HG03196 (cell line): ENCODE data around the gene ZNF608.

Source experiments
- ATAC-seq: cut with Tn5 transposase; IDR thresholded peaks from one replicate; pipeline ENCODE4 v1.9.1; 2021; ENCODE audit not compliant: unreplicated experiment

ZNF608 gene, protein sequence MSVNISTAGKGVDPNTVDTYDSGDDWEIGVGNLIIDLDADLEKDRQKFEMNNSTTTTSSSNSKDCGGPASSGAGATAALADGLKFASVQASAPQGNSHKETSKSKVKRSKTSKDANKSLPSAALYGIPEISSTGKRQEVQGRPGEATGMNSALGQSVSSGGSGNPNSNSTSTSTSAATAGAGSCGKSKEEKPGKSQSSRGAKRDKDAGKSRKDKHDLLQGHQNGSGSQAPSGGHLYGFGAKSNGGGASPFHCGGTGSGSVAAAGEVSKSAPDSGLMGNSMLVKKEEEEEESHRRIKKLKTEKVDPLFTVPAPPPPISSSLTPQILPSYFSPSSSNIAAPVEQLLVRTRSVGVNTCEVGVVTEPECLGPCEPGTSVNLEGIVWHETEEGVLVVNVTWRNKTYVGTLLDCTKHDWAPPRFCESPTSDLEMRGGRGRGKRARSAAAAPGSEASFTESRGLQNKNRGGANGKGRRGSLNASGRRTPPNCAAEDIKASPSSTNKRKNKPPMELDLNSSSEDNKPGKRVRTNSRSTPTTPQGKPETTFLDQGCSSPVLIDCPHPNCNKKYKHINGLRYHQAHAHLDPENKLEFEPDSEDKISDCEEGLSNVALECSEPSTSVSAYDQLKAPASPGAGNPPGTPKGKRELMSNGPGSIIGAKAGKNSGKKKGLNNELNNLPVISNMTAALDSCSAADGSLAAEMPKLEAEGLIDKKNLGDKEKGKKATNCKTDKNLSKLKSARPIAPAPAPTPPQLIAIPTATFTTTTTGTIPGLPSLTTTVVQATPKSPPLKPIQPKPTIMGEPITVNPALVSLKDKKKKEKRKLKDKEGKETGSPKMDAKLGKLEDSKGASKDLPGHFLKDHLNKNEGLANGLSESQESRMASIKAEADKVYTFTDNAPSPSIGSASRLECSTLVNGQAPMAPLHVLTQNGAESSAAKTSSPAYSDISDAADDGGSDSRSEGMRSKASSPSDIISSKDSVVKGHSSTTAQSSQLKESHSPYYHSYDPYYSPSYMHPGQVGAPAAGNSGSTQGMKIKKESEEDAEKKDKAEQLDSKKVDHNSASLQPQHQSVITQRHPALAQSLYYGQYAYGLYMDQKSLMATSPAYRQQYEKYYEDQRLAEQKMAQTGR (N-terminal part only)

DNA sequence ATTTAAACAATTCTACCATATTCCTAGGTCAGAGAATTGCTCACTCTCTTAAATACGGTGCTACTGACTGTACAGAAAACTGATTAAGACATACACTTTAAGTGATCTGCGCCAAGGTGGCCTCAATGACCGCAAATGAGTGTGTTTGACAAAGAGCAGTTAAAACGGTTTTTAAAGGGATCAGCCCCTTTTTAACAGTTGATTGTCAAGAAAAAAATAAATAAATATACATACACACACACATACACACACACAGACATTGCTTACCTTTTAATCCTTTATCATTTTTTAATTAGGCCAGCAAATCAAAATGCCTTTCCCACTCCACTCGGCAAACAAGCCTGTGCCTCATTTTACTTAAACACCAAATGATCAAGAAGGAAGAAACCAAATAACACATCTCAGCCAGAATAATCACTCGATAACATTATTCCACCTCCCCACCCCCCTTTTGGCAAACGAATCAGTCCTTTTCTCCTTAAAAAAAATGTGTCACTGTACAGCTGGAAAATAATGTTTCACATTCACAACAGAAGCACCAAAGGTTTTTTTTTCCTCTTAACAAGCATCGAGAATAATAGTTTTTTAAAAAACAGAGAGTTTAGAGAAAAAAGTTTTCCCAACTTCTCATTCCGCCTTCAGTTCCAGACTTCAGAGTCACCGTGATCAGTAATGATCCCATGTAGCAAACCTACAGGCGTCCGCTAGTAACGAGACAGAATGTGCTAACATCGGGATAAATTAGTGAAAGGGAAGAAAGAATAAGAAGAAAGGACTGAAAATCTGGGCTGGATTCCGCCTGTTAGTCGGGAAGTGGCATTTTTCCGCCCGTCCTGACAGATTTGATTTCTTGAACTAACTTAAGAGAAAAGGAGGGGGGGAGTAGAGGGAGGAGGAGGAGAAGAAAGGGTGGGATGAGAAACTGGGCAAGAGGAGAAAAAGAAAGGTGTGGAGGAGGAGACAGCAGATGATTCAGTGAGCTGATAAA lies at the start of gene ZNF608:
ZNF608 (minus strand) TSS at position 712 of the 988 bp plus-strand sequence. CDS start 1,650 bp downstream, outside the sequence.
- no peak for ATAC-seq

DNA sequence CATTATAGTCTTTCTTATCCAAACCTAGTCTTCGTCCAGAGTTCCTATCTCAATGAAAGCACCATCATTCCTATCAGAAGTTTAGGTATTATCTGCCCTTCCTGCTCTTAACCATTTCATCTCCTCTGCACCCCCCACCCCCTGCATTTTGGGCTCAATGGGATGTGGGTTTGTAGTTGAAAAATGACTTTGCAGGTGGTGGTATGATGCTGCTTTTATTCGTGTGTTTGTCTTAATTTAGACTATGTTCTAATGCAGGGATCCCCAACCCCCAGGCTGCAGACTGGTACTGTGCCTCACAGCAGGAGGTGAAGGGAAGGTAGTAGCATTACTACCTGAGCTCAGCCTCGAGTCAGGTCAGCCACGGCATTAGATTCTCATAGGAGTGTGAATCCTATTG lies 49.4 kb upstream of the ZNF608 start:
- ATAC-seq: no peak

- no peak for ATAC-seq
Measured at GRCh38 chr5:124790895-124791732, 44.7 kb upstream of the ZNF608 start.

DNA sequence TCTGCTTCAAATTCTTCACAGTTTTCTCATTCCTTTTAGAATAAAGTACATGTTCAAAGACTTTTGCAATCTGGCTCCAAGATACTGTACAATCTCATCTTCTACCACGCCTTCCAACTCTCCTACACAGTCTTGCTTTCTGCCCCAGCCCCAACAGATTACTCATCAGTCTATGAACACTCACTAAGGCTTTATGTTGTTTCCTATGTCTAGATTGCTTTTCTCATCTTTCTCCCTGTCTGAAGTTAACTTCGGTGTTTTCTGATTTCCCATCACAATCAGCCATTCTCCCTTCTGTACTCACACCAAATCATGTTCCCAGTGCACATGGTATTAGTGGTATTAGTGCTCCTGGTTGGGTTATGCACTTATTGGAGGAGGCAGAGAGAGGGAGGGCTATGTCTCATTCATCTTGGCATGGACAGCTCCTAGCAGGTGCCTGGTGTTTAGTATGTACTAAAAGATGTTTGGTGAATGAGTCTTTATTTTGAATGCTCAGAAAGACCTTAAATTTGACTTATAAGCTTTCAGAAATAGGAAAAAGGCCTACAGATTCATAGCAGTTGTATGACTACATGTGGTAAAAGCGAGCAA lies 44.0 kb upstream of the ZNF608 start:
- no peak for ATAC-seq

- ATAC-seq: no peak
Measured at GRCh38 chr5:124789104-124789605, 42.7 kb upstream of the ZNF608 start.

DNA sequence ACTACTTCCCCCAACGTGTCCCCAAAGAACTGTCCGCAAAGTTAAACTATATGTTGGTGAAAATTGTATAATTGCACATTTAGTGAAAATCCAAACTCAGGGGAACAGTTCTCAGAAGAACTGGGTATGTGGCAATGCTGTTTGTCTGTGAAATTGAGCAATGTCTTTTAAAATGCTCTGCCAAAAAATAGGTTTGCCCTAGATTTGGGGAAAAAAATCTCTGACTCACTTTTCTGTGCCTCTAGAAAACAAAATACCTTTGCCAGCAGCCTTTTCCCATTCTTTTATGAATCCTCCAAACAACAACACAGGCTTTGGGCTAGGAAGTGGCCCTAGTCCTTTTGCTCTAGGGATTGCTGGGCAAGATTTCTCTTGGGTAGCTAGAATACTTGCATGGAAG lies 37.4 kb upstream of the ZNF608 start:
- ATAC-seq: no peak

GRCh38 chr5:124783285-124783684 lies 36.8 kb upstream of the ZNF608 start:
- ATAC-seq: no peak

DNA sequence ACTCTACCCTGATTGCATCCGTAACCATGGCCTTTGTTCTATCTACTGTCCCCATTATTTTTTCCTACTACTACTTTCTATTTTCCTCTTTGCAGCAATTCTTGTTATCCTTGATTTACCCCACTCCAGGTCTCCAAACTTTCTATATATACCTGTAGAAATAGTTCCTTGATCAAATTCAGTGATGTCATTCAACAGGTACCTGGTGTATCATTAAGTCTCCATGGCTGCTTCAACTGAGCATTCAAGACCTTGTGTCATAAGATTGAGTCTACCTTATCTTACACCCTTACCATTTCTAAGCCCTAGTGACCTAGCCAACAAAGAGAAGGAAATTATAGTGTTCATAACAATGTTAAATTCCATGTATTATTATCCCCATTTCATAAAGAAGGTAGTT lies 35.8 kb upstream of the ZNF608 start:
- ATAC-seq: no peak

DNA sequence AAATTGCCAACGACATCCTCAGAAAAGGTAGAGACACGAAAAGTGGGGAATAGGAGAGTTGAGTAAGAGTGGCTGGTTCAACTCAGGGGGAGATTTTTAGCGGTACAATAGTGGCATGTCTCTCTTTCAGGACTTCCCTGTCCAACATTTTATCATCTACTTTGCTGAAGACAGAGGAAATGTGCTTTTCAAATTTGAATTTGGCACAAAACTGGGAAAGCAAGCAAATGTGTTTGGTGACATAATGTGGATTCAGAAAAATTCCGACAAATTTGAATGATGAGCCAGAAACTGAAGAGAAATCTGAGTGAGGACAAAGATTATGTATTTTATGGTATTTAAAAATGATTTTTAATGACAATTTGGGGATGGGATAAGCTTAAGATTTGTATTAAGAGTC lies 33.6 kb upstream of the ZNF608 start:
- no peak for ATAC-seq

DNA sequence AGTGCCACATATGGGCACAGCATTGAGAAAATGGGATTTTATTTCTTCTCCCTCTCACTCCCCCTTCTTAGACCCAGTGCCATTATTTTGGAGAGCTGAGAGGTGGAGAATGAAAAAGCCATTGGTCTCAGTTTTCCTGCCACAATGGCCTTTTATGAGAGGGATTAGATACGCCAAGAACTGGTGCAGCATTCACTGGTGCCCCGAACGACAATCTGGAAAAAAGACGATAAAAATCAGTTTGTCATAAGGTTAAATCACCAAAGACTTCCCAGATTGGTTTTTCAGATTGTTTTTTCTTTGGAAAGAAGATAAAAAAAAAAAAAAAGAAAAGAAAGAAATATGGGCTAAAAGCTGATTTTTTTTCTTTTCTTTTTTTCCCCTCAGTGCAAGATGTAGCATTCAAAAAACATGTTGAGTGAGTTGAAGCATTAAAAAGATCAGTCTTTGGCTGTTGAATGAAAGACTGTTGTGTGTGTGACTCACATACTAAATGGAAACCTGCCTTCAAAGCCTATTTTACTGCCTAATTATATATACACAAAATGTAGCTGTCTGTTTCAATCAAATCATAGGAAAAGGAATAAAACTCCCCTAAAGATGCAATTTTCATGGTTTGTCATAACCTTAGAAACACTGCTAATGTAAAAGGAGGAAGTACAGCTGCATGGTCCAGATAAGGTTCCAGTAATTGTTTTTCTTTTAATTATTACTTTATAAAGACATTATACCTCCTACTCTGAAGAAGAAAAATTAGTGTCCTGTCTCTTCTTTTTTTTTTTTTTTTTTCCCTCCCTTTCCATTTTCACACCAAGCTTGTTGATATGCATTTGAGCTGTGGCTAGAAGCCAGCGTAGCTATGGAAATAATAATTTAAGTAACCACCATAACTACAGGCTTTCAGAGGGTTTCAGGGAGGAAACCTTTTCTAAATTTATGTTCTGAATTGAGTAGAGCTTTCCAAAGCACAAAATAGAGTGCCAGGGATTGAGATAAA lies 27.2 kb upstream of the ZNF608 start:
- no peak for ATAC-seq

DNA sequence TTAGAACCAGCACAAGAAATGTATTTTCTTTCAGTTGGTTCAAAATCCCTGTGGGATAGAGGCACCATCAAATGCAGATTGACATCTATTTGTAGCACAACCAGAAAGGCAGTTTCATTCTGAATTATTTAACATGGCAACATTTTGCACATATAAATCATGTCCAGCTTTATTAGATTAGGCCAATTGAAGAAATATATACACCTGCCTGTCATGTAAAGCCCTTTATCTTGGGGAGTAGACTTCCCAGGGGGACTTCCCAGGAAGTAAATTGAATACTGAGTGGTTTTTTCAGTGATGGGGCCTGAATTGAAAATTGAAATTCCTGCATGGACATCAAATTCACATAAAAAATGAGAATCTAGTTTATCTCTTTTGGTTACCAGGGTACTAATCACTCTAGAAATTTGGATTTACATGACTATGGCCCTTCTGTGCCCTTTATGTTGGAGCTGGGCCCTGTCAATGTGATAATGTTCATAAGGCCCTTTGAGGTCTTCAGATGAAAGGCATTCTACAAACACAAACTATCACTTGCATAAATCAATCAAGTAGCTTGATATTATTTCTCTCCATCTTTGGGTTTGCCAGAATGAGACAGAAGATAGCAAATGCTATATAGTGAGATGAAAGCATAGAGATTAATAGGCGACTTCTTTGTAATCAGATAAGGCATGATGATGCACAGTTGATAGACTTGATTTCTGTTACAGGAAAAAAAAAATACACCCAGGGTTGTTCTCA lies 26.2 kb upstream of the ZNF608 start:
- no peak for ATAC-seq

- ATAC-seq: no peak
Measured at GRCh38 chr5:124771761-124772160, 25.3 kb upstream of the ZNF608 start.

DNA sequence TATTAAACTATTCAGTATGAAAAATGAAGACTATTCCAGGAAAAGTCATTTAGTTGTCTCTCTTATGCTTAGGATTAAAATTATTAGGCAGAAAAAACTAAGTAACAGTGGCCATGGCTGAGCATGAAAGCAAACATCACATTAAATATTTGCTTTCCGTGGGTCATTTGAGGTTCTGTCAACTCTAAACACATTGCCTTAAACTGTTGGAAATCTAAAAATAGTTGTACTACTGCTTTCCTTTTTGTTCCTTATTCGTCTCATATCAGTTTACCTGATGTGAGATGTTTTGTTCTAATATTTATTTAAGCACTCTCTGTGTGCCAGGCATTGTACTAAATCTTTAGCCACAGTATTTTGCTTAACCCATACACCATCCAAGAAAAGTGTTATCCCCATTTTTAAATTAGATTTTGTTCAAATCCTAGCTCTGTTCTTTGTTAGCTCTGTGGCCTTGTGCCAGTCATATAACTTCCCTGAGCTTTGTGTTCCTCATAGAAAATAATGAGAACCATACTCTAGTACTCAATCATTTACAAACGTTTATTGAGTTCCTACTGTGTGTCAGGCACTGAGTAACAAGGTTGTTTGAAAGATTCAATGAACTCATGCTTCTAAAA lies 18.7 kb upstream of the ZNF608 start:
- no peak for ATAC-seq

DNA sequence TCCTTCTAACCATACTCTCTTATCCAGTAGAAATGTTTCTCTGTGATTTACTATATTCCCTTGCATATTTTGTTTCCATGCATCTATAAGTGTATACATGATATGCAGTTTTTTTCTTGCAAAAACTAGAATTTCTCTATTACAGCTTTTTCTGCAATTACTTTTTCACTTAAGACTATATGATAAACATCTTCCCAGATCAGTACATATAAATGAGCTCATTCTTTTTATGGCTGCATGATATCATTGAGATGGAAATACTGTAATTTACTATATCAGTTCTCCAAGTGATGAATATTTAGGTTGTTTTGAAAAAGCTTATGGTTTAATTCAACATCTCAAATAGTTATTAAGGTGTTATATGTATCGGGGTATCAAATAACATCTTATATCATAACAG lies 18.1 kb upstream of the ZNF608 start:
- ATAC-seq: no peak

GRCh38 chr5:124761010-124761409 lies 14.6 kb upstream of the ZNF608 start:
- ATAC-seq: no peak

DNA sequence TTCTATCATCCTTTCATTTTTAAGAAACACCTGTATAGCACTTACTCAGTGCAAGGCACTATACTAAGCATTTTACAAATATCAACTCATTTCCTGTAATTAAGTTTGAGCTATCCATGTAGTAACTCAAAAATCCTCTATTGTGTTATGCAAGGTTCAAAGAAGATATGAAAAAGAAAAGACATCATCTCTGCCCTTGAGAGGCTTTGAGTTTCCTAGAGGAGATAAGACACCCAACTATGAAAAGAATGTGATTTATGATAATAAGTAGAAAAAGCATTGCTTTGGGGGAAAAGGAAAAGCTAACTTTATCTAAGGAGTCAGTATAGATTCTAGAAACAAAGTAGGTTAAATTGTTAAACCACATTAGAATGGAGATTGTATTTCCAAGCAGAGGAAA lies 14.2 kb upstream of the ZNF608 start:
- ATAC-seq: no peak

DNA sequence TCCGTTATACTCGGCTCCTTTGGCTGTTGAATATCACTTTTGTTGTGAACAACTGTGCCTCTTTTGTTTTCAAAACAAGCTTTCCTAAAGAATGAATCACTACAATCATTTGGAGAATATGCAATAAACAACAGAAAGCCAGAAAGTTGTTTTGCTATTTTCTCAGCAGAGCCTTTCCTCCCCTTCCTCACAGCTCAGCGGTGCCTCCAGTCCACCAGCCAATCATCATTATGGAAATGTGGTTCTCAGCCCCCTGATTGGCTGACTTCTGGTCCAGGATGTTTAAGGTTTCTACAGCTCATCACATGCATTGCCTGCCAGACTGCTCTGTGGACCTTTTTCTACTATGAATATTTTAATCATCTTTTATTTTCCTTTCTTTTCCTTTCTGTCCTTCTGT lies 9.1 kb upstream of the ZNF608 start:
- no peak for ATAC-seq
